A549 (cell line): ENCODE results near the gene SLC11A1. TPM values are rescaled to one million over a fixed set of nuclear protein-coding genes. Genes with fewer than 3 reads are reported as not detected.
A peak's percentile ranks its signal among the peaks of the same experiment; 100 is the strongest.

Experiments used
- ATAC-seq, 2 experiments: fragments of 200-7000 bp in 1 of 2; fragments of >200 bp in 1 of 2; cut with Nextera tagmentation in 1 of 2; cut with Tn5 transposase in 1 of 2; 3 replicates each; pipeline versions ENCODE4 v1.8.0 to v1.9.1; 2018 to 2020; ENCODE audit warnings: mild to moderate bottlenecking in 1 of 2, moderate library complexity in 1 of 2
- CTCF ChIA-PET: fragments of 300-600 bp; sonication (Branson Sonifier 250); formaldehyde crosslinking; extraction: SDS; loops from one replicate; lab custom pipeline; 2021; ENCODE audit warnings: antibody characterized with exemption, inconsistent platforms; lab: Yijun Ruan, JAX
- POLR2A ChIA-PET: fragments of 350-600 bp; formaldehyde crosslinking; extraction: SDS; loops from one replicate; lab custom pipeline; 2021; ENCODE audit warnings: antibody characterized with exemption, inconsistent platforms; lab: Yijun Ruan, JAX
- DNase-seq, 2 experiments: peaks; one replicate each; pipeline versions ENCODE4 v3.0.0 to v3.0.0-alpha.2; 2011 to 2016; ENCODE audit warnings: low read depth in 1 of 2, low spot score in 1 of 2
- FAIRE-seq: peaks from 2 replicates; lab custom pipeline; 2011; peaks lifted over from hg19 to GRCh38; lab: Jason Lieb, UNC
- H3K27ac ChIP-seq, 2 experiments: fragments of >200 bp; sonication (Bioruptor Twin); formaldehyde crosslinking; 3 replicates each; pipeline ENCODE4 v1.5.1; 2016 to 2017
- H3K4me1 ChIP-seq: fragments of >200 bp; sonication (Bioruptor Twin); formaldehyde crosslinking; 3 replicates; pipeline ENCODE4 v1.6.1; 2016
- H3K4me2 ChIP-seq: fragments of >200 bp; sonication (Bioruptor Twin); formaldehyde crosslinking; 3 replicates; pipeline ENCODE4 v1.6.1; 2016
- H3K4me3 ChIP-seq: fragments of >200 bp; sonication (Bioruptor Twin); formaldehyde crosslinking; 3 replicates; pipeline ENCODE4 v1.5.1; 2016
- H3K9me3 ChIP-seq: fragments of >200 bp; sonication (Bioruptor Twin); formaldehyde crosslinking; 3 replicates; pipeline ENCODE4 v1.6.1; 2016
- CEBPB ChIP-seq, 2 experiments: fragments of >200 bp in 1 of 2; sonication (Bioruptor Twin) in 1 of 2; formaldehyde crosslinking in 1 of 2; IDR thresholded peaks; 2 replicates each; pipeline ENCODE4 v1.6.1; 2012 to 2016
- CHD4 ChIP-seq: fragments of 200-600 bp; sonication (generic); IDR thresholded peaks from 2 replicates; pipeline ENCODE4 v1.6.1; 2016; ENCODE audit warnings: antibody characterized with exemption, mild to moderate bottlenecking, borderline replicate concordance
- E2F6 ChIP-seq: IDR thresholded peaks from 2 replicates; pipeline ENCODE4 v1.6.1; 2012; ENCODE audit warnings: low read depth, borderline replicate concordance
- EHMT2 ChIP-seq: fragments of 200-600 bp; sonication (generic); IDR thresholded peaks from 2 replicates; pipeline ENCODE4 v1.6.1; 2016; ENCODE audit warnings: antibody characterized with exemption, low read depth, mild to moderate bottlenecking, moderate library complexity
- ESRRA ChIP-seq: fragments of 150-350 bp; IDR thresholded peaks from 2 replicates; pipeline ENCODE4 v1.6.1; 2014; ENCODE audit warnings: mild to moderate bottlenecking, low read length, borderline replicate concordance
- HDAC2 ChIP-seq: fragments of 200-600 bp; sonication (generic); IDR thresholded peaks from 2 replicates; pipeline ENCODE4 v1.6.1; 2016
- HEYL ChIP-seq: fragments of 250-450 bp; sonication (Bioruptor Pico); IDR thresholded peaks from 2 replicates; pipeline ENCODE4 v1.8.0; 2021; ENCODE audit warnings: mild to moderate bottlenecking, moderate library complexity
- HOXA7 ChIP-seq: fragments of 250-450 bp; sonication (Bioruptor Pico); IDR thresholded peaks from 2 replicates; pipeline ENCODE4 v1.5.0; 2020; ENCODE audit warnings: mild to moderate bottlenecking, moderate library complexity
- HOXB5 ChIP-seq: fragments of 250-450 bp; sonication (Bioruptor Pico); IDR thresholded peaks from 2 replicates; pipeline ENCODE4 v1.5.0; 2020; ENCODE audit warnings: mild to moderate bottlenecking, moderate library complexity
- JUNB ChIP-seq: fragments of >200 bp; sonication (Bioruptor Twin); formaldehyde crosslinking; IDR thresholded peaks from 2 replicates; pipeline ENCODE4 v1.6.1; 2016
- KDM1A ChIP-seq: fragments of 200-600 bp; sonication (generic); IDR thresholded peaks from 2 replicates; pipeline ENCODE4 v1.6.1; 2016; ENCODE audit warnings: low read depth, mild to moderate bottlenecking
- NPAS2 ChIP-seq: fragments of 250-450 bp; sonication (Bioruptor Pico); IDR thresholded peaks from 2 replicates; pipeline ENCODE4 v1.8.0; 2022; ENCODE audit warnings: mild to moderate bottlenecking, moderate library complexity, borderline replicate concordance
- PBX3 ChIP-seq: IDR thresholded peaks from 2 replicates; pipeline ENCODE4 v1.6.1; 2012
- POLR2A ChIP-seq: IDR thresholded peaks from 2 replicates; pipeline ENCODE4 v1.6.1; 2012; ENCODE audit warnings: mild to moderate bottlenecking, low read length
- REST ChIP-seq: fragments of 200-600 bp; sonication (generic); IDR thresholded peaks from 2 replicates; pipeline ENCODE4 v1.6.1; 2016; ENCODE audit warnings: antibody characterized with exemption, mild to moderate bottlenecking, moderate library complexity
- RFX5 ChIP-seq: fragments of 450-650 bp; IDR thresholded peaks from 2 replicates; pipeline ENCODE4 v1.7.1; 2014; ENCODE audit warnings: antibody characterized with exemption, mild to moderate bottlenecking, moderate library complexity
- RNF2 ChIP-seq: fragments of 200-600 bp; sonication (generic); IDR thresholded peaks from 2 replicates; pipeline ENCODE4 v1.6.1; 2016; ENCODE audit warnings: low read depth, mild to moderate bottlenecking, antibody characterized with exemption, moderate library complexity, borderline replicate concordance
- TFCP2L1 ChIP-seq: fragments of 250-450 bp; sonication (Bioruptor Pico); IDR thresholded peaks from 2 replicates; pipeline ENCODE4 v1.5.0; 2021; ENCODE audit warnings: mild to moderate bottlenecking
- ZFP36 ChIP-seq: fragments of 450-650 bp; IDR thresholded peaks from 2 replicates; pipeline ENCODE4 v1.6.1; 2014; ENCODE audit warnings: borderline replicate concordance; ENCODE audit not compliant: partially characterized antibody
- WGBS: methylation state at CpG from one replicate; pipeline ENCODE4 v1.1.6; 2017; ENCODE audit errors: missing lambda C conversion rate; 5-methylcytosine and 5-hydroxymethylcytosine counted together
- polyA plus RNA-seq, 4 experiments: library from polyadenylated mRNA; depleted of rRNA in 3 of 4; stranded (reverse); fragments of >200 nt; fragmentation: RNase III in 1 of 4; extraction: RNeasy Plus Mini Kit Qiagen cat#74134 plus additional on column Dnase treatment in 1 of 4; gene quantifications; 2 replicates in 3 of 4; 3 replicates in 1 of 4; pipeline ENCODE4 v1.2.3, GENCODE V29; 2011 to 2017
- TF ChIP-seq, protein P1 (sequence below): fragments of >200 bp; sonication (Bioruptor Twin); formaldehyde crosslinking; IDR thresholded peaks from 3 replicates; pipeline ENCODE4 v1.5.1; 2016
- TF ChIP-seq, protein P2 (sequence below): fragments of 450-650 bp; IDR thresholded peaks from 2 replicates; pipeline ENCODE4 v1.6.1; 2014; ENCODE audit warnings: antibody characterized with exemption
- TF ChIP-seq, protein P3 (sequence below): IDR thresholded peaks from 2 replicates; pipeline ENCODE4 v1.6.1; 2012

SLC11A1 gene
- polyA plus RNA-seq, 2 of the 4 experiments (the other 2 are of a cell fraction) = 0.18 to 0.52 TPM

DNA sequence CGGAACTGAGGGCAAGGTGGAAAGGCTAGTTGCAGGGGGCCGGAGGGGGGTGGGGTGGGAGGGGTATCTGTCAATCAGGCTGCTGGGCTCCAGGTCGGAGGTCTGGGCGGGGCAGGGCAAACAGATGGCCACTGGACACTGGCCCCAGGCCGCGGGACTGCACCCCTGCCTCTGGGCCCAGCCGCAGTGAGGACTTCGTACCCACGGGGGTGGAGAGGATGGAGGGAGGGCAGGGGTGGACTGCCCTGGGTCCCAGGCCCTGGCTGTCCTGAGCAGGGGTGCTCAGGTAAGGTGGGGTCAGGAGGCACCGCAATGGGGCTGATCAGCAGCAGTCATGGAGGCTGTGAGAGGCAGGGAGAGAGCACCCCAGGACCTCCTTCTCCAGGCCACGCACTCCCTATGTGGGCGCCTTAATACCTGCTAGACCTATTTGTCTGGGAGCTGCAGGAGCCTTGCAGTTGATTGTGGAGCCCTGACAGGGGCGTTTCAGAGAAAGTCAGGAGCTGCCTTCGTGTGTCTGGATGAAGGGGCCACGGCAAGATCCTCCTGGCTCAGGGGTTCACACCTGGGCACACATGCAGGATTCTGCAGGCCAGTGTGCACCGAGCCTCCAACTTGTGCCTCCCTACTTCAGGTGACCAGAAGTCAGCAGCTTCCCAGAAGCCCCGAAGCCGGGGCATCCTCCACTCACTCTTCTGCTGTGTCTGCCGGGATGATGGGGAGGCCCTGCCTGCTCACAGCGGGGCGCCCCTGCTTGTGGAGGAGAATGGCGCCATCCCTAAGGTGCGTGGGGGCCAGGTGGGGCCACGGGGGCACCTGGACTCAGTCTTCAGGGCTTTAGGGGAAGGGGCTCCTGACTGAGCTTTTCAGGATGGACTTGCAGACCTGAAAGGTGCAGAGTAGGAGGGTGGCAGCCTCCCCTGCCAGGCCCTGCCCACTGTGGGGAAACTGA, 19.1 kb downstream of the SLC11A1 start (continued):
- TF ChIP-seq, protein P1, sequence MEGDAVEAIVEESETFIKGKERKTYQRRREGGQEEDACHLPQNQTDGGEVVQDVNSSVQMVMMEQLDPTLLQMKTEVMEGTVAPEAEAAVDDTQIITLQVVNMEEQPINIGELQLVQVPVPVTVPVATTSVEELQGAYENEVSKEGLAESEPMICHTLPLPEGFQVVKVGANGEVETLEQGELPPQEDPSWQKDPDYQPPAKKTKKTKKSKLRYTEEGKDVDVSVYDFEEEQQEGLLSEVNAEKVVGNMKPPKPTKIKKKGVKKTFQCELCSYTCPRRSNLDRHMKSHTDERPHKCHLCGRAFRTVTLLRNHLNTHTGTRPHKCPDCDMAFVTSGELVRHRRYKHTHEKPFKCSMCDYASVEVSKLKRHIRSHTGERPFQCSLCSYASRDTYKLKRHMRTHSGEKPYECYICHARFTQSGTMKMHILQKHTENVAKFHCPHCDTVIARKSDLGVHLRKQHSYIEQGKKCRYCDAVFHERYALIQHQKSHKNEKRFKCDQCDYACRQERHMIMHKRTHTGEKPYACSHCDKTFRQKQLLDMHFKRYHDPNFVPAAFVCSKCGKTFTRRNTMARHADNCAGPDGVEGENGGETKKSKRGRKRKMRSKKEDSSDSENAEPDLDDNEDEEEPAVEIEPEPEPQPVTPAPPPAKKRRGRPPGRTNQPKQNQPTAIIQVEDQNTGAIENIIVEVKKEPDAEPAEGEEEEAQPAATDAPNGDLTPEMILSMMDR = no peak
- no peak for TF ChIP-seq ESRRA
- TF ChIP-seq CEBPB (IDR thresholded peaks at IDR 0.05) = no peak
- TF ChIP-seq, all 56 proteins: peak for 0

- 83% methylated on average over 9 of the region's 9 CpGs for WGBS
- no peak overlapping the region for H3K4me3 ChIP-seq
- H3K27ac ChIP-seq = peak overlapping the region in 1 of 2 experiments; percentile 98; a peak in 2 of 6 replicates
- H3K4me2 ChIP-seq = peak overlapping the region; percentile 90; the same call in 1 of the 3 replicates
- H3K4me1 ChIP-seq = peaks cover 44% of the 10 kb centered on the region
- TF ChIP-seq RFX5 (no peak), CHD4 (no peak), HOXB5 (no peak), ESRRA (no peak), PBX3 (no peak), HDAC2 (no peak), POLR2A (no peak), EHMT2 (no peak), HEYL (CRISPR knock-in tag) (no peak), KDM1A (no peak), JUNB (no peak), RNF2 (no peak)
- TF ChIP-seq, protein P2, sequence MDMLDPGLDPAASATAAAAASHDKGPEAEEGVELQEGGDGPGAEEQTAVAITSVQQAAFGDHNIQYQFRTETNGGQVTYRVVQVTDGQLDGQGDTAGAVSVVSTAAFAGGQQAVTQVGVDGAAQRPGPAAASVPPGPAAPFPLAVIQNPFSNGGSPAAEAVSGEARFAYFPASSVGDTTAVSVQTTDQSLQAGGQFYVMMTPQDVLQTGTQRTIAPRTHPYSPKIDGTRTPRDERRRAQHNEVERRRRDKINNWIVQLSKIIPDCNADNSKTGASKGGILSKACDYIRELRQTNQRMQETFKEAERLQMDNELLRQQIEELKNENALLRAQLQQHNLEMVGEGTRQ = no peak
- TF ChIP-seq, protein P3, sequence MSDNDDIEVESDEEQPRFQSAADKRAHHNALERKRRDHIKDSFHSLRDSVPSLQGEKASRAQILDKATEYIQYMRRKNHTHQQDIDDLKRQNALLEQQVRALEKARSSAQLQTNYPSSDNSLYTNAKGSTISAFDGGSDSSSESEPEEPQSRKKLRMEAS = no peak
- no peak for FAIRE-seq
- H3K9me3 ChIP-seq = no peaks in the 10 kb centered on the region
- CTCF ChIA-PET = interaction anchor here (0.8 to 1.3 kb wide), 5 partner anchors 38 to 100 kb away, joined by 3 to 6 read pairs (median 3); no protein-coding TSS in a partner anchor
- POLR2A ChIA-PET = no interaction called here
- no peak for ATAC-seq
- DNase-seq = no peak
Measured at GRCh38 chr2:218401890-218402289, 19.8 kb downstream of the SLC11A1 start.

GRCh38 chr2:218402491-218402901, 20.4 kb downstream of the SLC11A1 start:
- FAIRE-seq = no peak
- no peak overlapping the region for H3K27ac ChIP-seq
- peaks cover 44% of the 10 kb centered on the region for H3K4me1 ChIP-seq
- DNase-seq = no peak
- WGBS = 88% methylated on average over 8 of the region's 8 CpGs
- no peak overlapping the region for H3K4me2 ChIP-seq
- no peak overlapping the region for H3K4me3 ChIP-seq
- POLR2A ChIA-PET = no interaction called here
- CTCF ChIA-PET = interaction anchor here (1.0 to 3.2 kb wide), 3 partner anchors 7 to 100 kb away, joined by 3 to 24 read pairs (median 6); no protein-coding TSS in a partner anchor
- no peak for ATAC-seq
- no peak for TF ChIP-seq RNF2
- no peak for TF ChIP-seq ZFP36
- TF ChIP-seq KDM1A = no peak
- TF ChIP-seq HOXA7 (CRISPR knock-in tag) = no peak
- TF ChIP-seq TFCP2L1 (CRISPR knock-in tag) = no peak
- TF ChIP-seq REST = no peak
- TF ChIP-seq POLR2A = no peak
- no peak for TF ChIP-seq E2F6
- TF ChIP-seq NPAS2 (CRISPR knock-in tag) = no peak
- TF ChIP-seq, protein P2 = no peak
- TF ChIP-seq HEYL (CRISPR knock-in tag) = no peak
- no peak for TF ChIP-seq ESRRA
- no peak for TF ChIP-seq RFX5
- H3K9me3 ChIP-seq = no peaks in the 10 kb centered on the region
